H9 (cell line): Measurements from ENCODE around the gene ADH7. TPM values are rescaled to one million over a fixed set of nuclear protein-coding genes. Genes with fewer than 3 reads are reported as not detected.
A peak's percentile ranks its signal among the peaks of the same experiment; 100 is the strongest.
"Not testable (repeated sequence)": the region's sequence is repeated elsewhere in the genome, so short reads cannot be mapped to it uniquely, and the experiment has no call there.

Experiments used
- DNase-seq: peaks from one replicate; pipeline ENCODE4 v3.0.0-alpha.2; 2017
- H2AFZ ChIP-seq: one replicate; pipeline ENCODE4 v1.6.1; 2013; ENCODE audit warnings: mild to moderate bottlenecking, low read length, control low read depth, moderate library complexity
- H2AK5ac ChIP-seq: 2 replicates; pipeline ENCODE4 v1.6.1; 2013; ENCODE audit warnings: low read length, control low read depth, mixed read lengths; ENCODE audit not compliant: insufficient read length
- H2BK120ac ChIP-seq: one replicate; pipeline ENCODE4 v1.6.1; 2013; ENCODE audit warnings: low read depth, mild to moderate bottlenecking, low read length, control low read depth, inconsistent platforms; ENCODE audit not compliant: poor library complexity, severe bottlenecking
- H2BK12ac ChIP-seq: 2 replicates; pipeline ENCODE4 v1.6.1; 2013; ENCODE audit warnings: low read length, control low read depth, mixed read lengths, low read depth; ENCODE audit not compliant: insufficient read length
- H2BK15ac ChIP-seq: 2 replicates; pipeline ENCODE4 v1.6.1; 2013; ENCODE audit warnings: low read depth, low read length, control low read depth
- H2BK20ac ChIP-seq: one replicate; pipeline ENCODE4 v1.6.1; 2013; ENCODE audit warnings: low read depth, mild to moderate bottlenecking, low read length, control low read depth, inconsistent platforms; ENCODE audit not compliant: poor library complexity, severe bottlenecking
- H2BK5ac ChIP-seq: 2 replicates; pipeline ENCODE4 v1.6.1; 2013; ENCODE audit warnings: low read length, control low read depth, mixed read lengths; ENCODE audit not compliant: insufficient read length
- H3K14ac ChIP-seq: 2 replicates; pipeline ENCODE4 v1.6.1; 2013; ENCODE audit warnings: low read length, control low read depth; ENCODE audit not compliant: insufficient read depth
- H3K18ac ChIP-seq: 2 replicates; pipeline ENCODE4 v1.6.1; 2013; ENCODE audit warnings: low read depth, mild to moderate bottlenecking, mixed read lengths, low read length, control low read depth; ENCODE audit not compliant: insufficient read length
- H3K23ac ChIP-seq: 2 replicates; pipeline ENCODE4 v1.6.1; 2013; ENCODE audit warnings: low read length, control low read depth, mixed read lengths, low read depth; ENCODE audit not compliant: insufficient read length
- H3K23me2 ChIP-seq: 2 replicates; pipeline ENCODE4 v1.6.1; 2013; ENCODE audit warnings: low read depth, mild to moderate bottlenecking, mixed read lengths, low read length, control low read depth; ENCODE audit not compliant: insufficient read length, poor library complexity, severe bottlenecking
- H3K27ac ChIP-seq: 2 replicates; pipeline ENCODE4 v1.5.1; 2013; ENCODE audit warnings: low read length, control low read depth, mixed read lengths, low read depth; ENCODE audit not compliant: insufficient read length
- H3K27me3 ChIP-seq: 2 replicates; pipeline ENCODE4 v1.6.1; 2013; ENCODE audit warnings: low read length, control low read depth, inconsistent platforms; ENCODE audit not compliant: insufficient read depth
- H3K4ac ChIP-seq: 2 replicates; pipeline ENCODE4 v1.6.1; 2013; ENCODE audit warnings: low read depth, mild to moderate bottlenecking, control low read depth, inconsistent platforms, low read length, moderate library complexity
- H3K4me1 ChIP-seq: 2 replicates; pipeline ENCODE4 v1.6.1; 2013; ENCODE audit warnings: low read length, control low read depth, inconsistent platforms; ENCODE audit not compliant: insufficient read depth
- H3K4me2 ChIP-seq: 2 replicates; pipeline ENCODE4 v1.6.1; 2013; ENCODE audit warnings: low read length, control low read depth, mixed read lengths; ENCODE audit not compliant: insufficient read length, insufficient read depth
- H3K56ac ChIP-seq: 2 replicates; pipeline ENCODE4 v1.6.1; 2013; ENCODE audit warnings: low read depth, mild to moderate bottlenecking, mixed read lengths, low read length, control low read depth; ENCODE audit not compliant: insufficient read length
- H3K79me1 ChIP-seq: 2 replicates; pipeline ENCODE4 v1.6.1; 2013; ENCODE audit warnings: low read depth, mild to moderate bottlenecking, moderate library complexity, low read length, control low read depth, inconsistent platforms; ENCODE audit not compliant: insufficient read depth, poor library complexity, severe bottlenecking
- H3K79me2 ChIP-seq: 2 replicates; pipeline ENCODE4 v1.6.1; 2013; ENCODE audit warnings: low read length, control low read depth, inconsistent platforms; ENCODE audit not compliant: insufficient read depth
- H3K9ac ChIP-seq: 2 replicates; pipeline ENCODE4 v1.6.1; 2013; ENCODE audit warnings: low read length, control low read depth, mixed read lengths; ENCODE audit not compliant: insufficient read length; ENCODE audit errors: extremely low read depth
- H3K9me3 ChIP-seq: one replicate; pipeline ENCODE4 v1.6.1; 2013; ENCODE audit warnings: low read depth, low read length, inconsistent platforms; ENCODE audit not compliant: control insufficient read depth
- H3T11ph ChIP-seq: one replicate; pipeline ENCODE4 v1.6.1; 2013; ENCODE audit warnings: mild to moderate bottlenecking, low read length, control low read depth, inconsistent platforms
- H4K20me1 ChIP-seq: one replicate; pipeline ENCODE4 v1.6.1; 2013; ENCODE audit not compliant: control insufficient read depth, insufficient read length, insufficient read depth
- H4K5ac ChIP-seq: 2 replicates; pipeline ENCODE4 v1.6.1; 2013; ENCODE audit warnings: low read depth, mild to moderate bottlenecking, mixed read lengths, low read length, control low read depth; ENCODE audit not compliant: insufficient read length
- H4K8ac ChIP-seq: replicated peaks from 2 replicates; pipeline ENCODE4 v1.6.1; 2013; ENCODE audit warnings: low read length, control low read depth, mixed read lengths, low read depth; ENCODE audit not compliant: insufficient read length
- H4K91ac ChIP-seq: 2 replicates; pipeline ENCODE4 v1.6.1; 2013; ENCODE audit warnings: low read depth, mild to moderate bottlenecking, moderate library complexity, mixed read lengths, low read length, control low read depth; ENCODE audit not compliant: insufficient read length
- H3K27ac Mint-ChIP-seq, 3 experiments: 2 replicates in 2 of 3; 3 replicates in 1 of 3; pipeline ENCODE4 v1.8.0; 2020 to 2021; ENCODE audit warnings: mixed read lengths in 3 of 3, mild to moderate bottlenecking in 1 of 3, moderate library complexity in 1 of 3
- H3K27me3 Mint-ChIP-seq: 2 replicates; pipeline ENCODE4 v1.8.0; 2021; ENCODE audit warnings: low read depth, mild to moderate bottlenecking, moderate library complexity, mixed read lengths
- H3K36me3 Mint-ChIP-seq, 3 experiments: 2 replicates in 2 of 3; 3 replicates in 1 of 3; pipeline ENCODE4 v1.8.0; 2020 to 2021; ENCODE audit warnings: low read depth in 3 of 3, mixed read lengths in 3 of 3; ENCODE audit not compliant: insufficient read depth in 1 of 3
- H3K4me1 Mint-ChIP-seq, 2 experiments: 2 replicates each; pipeline ENCODE4 v1.8.0; 2020; ENCODE audit warnings: mixed read lengths in 2 of 2
- H3K4me3 Mint-ChIP-seq, 2 experiments: 2 replicates in 1 of 2; 3 replicates in 1 of 2; pipeline ENCODE4 v1.8.0; 2020 to 2021; ENCODE audit warnings: mild to moderate bottlenecking in 2 of 2, mixed read lengths in 2 of 2, moderate library complexity in 1 of 2
- H3K9me3 Mint-ChIP-seq, 2 experiments: 2 replicates in 1 of 2; 3 replicates in 1 of 2; pipeline ENCODE4 v1.8.0; 2020; ENCODE audit warnings: mild to moderate bottlenecking in 2 of 2, mixed read lengths in 2 of 2, moderate library complexity in 1 of 2
- WGBS: extraction: QIAGEN DNeasy Blood & Tissue Kit; methylation state at CpG from one replicate; pipeline ENCODE4 v1.1.7; 2013; ENCODE audit warnings: missing lambda C conversion rate, low lambda C conversion rate, mixed read lengths; ENCODE audit not compliant: insufficient read length; ENCODE audit errors: extremely low coverage; 5-methylcytosine and 5-hydroxymethylcytosine counted together
- total RNA-seq: library from RNA; stranded (reverse); gene quantifications from 2 replicates; pipeline ENCODE4 v1.2.1, GENCODE V29; 2021
- TF ChIP-seq, protein P1 (sequence below): fragments of 200-600 bp; sonication (generic); conservative IDR thresholded peaks from 3 replicates; pipeline ENCODE4 v1.8.0; 2021; ENCODE audit warnings: antibody characterized with exemption, mild to moderate bottlenecking

Gene ADH7
- total RNA-seq, 1 experiment from 2014 or later = not detected

- not testable (repeated sequence) for H3K23ac ChIP-seq, H3K27ac Mint-ChIP-seq, H2BK5ac ChIP-seq, H4K8ac ChIP-seq, H3K9me3 ChIP-seq, H3K4ac ChIP-seq, H3K4me3 Mint-ChIP-seq, H2BK15ac ChIP-seq, H3K4me1 Mint-ChIP-seq, H3K79me2 ChIP-seq, H2BK20ac ChIP-seq, H3K79me1 ChIP-seq, H3K18ac ChIP-seq, H4K5ac ChIP-seq, H4K20me1 ChIP-seq, H2BK120ac ChIP-seq, H2AFZ ChIP-seq, H3T11ph ChIP-seq, H3K4me2 ChIP-seq, H3K23me2 ChIP-seq, H3K27me3 ChIP-seq, H2BK12ac ChIP-seq, H3K27me3 Mint-ChIP-seq, H3K4me1 ChIP-seq, H3K27ac ChIP-seq, H3K9ac ChIP-seq, DNase-seq, H3K56ac ChIP-seq, H4K91ac ChIP-seq, H3K14ac ChIP-seq, H2AK5ac ChIP-seq
- TF ChIP-seq, protein P1, sequence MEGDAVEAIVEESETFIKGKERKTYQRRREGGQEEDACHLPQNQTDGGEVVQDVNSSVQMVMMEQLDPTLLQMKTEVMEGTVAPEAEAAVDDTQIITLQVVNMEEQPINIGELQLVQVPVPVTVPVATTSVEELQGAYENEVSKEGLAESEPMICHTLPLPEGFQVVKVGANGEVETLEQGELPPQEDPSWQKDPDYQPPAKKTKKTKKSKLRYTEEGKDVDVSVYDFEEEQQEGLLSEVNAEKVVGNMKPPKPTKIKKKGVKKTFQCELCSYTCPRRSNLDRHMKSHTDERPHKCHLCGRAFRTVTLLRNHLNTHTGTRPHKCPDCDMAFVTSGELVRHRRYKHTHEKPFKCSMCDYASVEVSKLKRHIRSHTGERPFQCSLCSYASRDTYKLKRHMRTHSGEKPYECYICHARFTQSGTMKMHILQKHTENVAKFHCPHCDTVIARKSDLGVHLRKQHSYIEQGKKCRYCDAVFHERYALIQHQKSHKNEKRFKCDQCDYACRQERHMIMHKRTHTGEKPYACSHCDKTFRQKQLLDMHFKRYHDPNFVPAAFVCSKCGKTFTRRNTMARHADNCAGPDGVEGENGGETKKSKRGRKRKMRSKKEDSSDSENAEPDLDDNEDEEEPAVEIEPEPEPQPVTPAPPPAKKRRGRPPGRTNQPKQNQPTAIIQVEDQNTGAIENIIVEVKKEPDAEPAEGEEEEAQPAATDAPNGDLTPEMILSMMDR = peak; percentile 65
- Mint-ChIP-seq H3K36me3 (peaks cover 2 to 27% (median 5%) of the 10 kb centered on the region in 3 experiments), H3K9me3 (peaks cover 34 to 35% of the 10 kb centered on the region in 2 experiments)
- no CpG with 5 or more reads among the region's 6 CpGs for WGBS
Observed at GRCh38 chr4:99377341-99377740, 57.8 kb downstream of the ADH7 start.

- H3K27me3 Mint-ChIP-seq, H3K9me3 ChIP-seq, H3K23me2 ChIP-seq, H3K79me1 ChIP-seq, H2BK5ac ChIP-seq, H3K23ac ChIP-seq, H4K91ac ChIP-seq, H2BK20ac ChIP-seq, H2AFZ ChIP-seq, H3K27ac ChIP-seq, H3K27ac Mint-ChIP-seq, H3T11ph ChIP-seq, H3K18ac ChIP-seq, H3K79me2 ChIP-seq, H4K20me1 ChIP-seq, H4K5ac ChIP-seq, H3K4me3 Mint-ChIP-seq, H3K4me1 Mint-ChIP-seq, H3K56ac ChIP-seq, H3K4me1 ChIP-seq, DNase-seq, H3K4ac ChIP-seq, H2BK120ac ChIP-seq, H2AK5ac ChIP-seq, H4K8ac ChIP-seq, H2BK15ac ChIP-seq, H3K14ac ChIP-seq, H2BK12ac ChIP-seq, H3K27me3 ChIP-seq, H3K4me2 ChIP-seq, H3K9ac ChIP-seq: not testable (repeated sequence)
- no CpG with 5 or more reads among the region's 2 CpGs for WGBS
- Mint-ChIP-seq H3K9me3 (peaks cover 35 to 43% of the 10 kb centered on the region in 2 experiments), H3K36me3 (peaks cover 2 to 27% (median 5%) of the 10 kb centered on the region in 3 experiments)
Observed at GRCh38 chr4:99372464-99372863, 62.7 kb downstream of the ADH7 start.
